Naive thymus-derived CD4-positive, alpha-beta T cell (primary cell): ENCODE results near the gene OR5B12. TPM values are rescaled to one million over a fixed set of nuclear protein-coding genes. Genes with fewer than 3 reads are reported as not detected.
"Not testable (repeated sequence)": the region's sequence is repeated elsewhere in the genome, so short reads cannot be mapped to it uniquely, and the experiment has no call there.

Experiments used
- ATAC-seq: fragments of 150-1000 bp; cut with Tn5 transposase; 2 replicates; pipeline ENCODE4 v1.10.0; 2021; ENCODE audit warnings: mild to moderate bottlenecking, moderate library complexity
- CTCF ChIA-PET: fragments of 350-600 bp; sonication (Branson Sonifier 250); formaldehyde crosslinking; loops from one replicate; lab custom pipeline; 2021; ENCODE audit warnings: antibody characterized with exemption; lab: Charles Lee
- POLR2A ChIA-PET: fragments of 350-600 bp; sonication (Branson Sonifier 250); formaldehyde crosslinking; loops from one replicate; lab custom pipeline; 2021; ENCODE audit warnings: antibody characterized with exemption, inconsistent platforms; lab: Charles Lee
- DNase-seq, 9 donors: peaks; one replicate each; pipeline versions ENCODE4 v3.0.0 to v3.0.0-alpha.2; 2020 to 2022; ENCODE audit warnings: mixed read lengths in 1 of 9
- H3K27ac ChIP-seq: one replicate; pipeline ENCODE4 v1.7.0; 2013; ENCODE audit warnings: mild to moderate bottlenecking, low read depth, low read length, moderate library complexity
- H3K27me3 ChIP-seq, 2 donors: one replicate each; pipeline ENCODE4 v1.7.0; 2013; ENCODE audit warnings: low read length in 2 of 2, mild to moderate bottlenecking in 2 of 2, moderate library complexity in 2 of 2; ENCODE audit not compliant: control insufficient read depth in 2 of 2, insufficient read depth in 2 of 2
- H3K36me3 ChIP-seq, 3 experiments: 1 replicate in 2 of 3; 2 replicates in 1 of 3; pipeline ENCODE4 v1.7.0; 2013; ENCODE audit warnings: low read length in 3 of 3, mild to moderate bottlenecking in 3 of 3, moderate library complexity in 1 of 3; ENCODE audit not compliant: insufficient read depth in 3 of 3, control insufficient read depth in 2 of 3
- H3K4me1 ChIP-seq, 2 donors: one replicate each; pipeline ENCODE4 v1.7.0; 2013; ENCODE audit warnings: low read length in 2 of 2, mild to moderate bottlenecking in 2 of 2, moderate library complexity in 1 of 2; ENCODE audit not compliant: control insufficient read depth in 2 of 2, insufficient read depth in 2 of 2
- H3K4me3 ChIP-seq: 2 replicates; pipeline ENCODE4 v1.7.0; 2013; ENCODE audit warnings: mild to moderate bottlenecking, low read length
- H3K9me3 ChIP-seq, 3 experiments: 1 replicate in 2 of 3; 2 replicates in 1 of 3; pipeline ENCODE4 v1.7.0; 2013; ENCODE audit warnings: low read length in 3 of 3; ENCODE audit not compliant: control insufficient read depth in 2 of 3
- H3K27ac Mint-ChIP-seq, 9 donors: one replicate each; pipeline ENCODE4 v1.8.0; 2020 to 2022; ENCODE audit warnings: mixed read lengths in 9 of 9, mild to moderate bottlenecking in 8 of 9, moderate library complexity in 5 of 9, inconsistent platforms in 2 of 9
- H3K27me3 Mint-ChIP-seq, 5 donors: one replicate each; pipeline ENCODE4 v1.8.0; 2021 to 2022; ENCODE audit warnings: mixed read lengths in 5 of 5, mild to moderate bottlenecking in 1 of 5
- H3K36me3 Mint-ChIP-seq, 5 donors: one replicate each; pipeline ENCODE4 v1.8.0; 2020 to 2022; ENCODE audit warnings: mixed read lengths in 5 of 5, mild to moderate bottlenecking in 3 of 5, inconsistent platforms in 1 of 5
- H3K4me1 Mint-ChIP-seq, 7 donors: one replicate each; pipeline ENCODE4 v1.8.0; 2020 to 2022; ENCODE audit warnings: mixed read lengths in 7 of 7, mild to moderate bottlenecking in 3 of 7, inconsistent platforms in 1 of 7
- H3K4me3 Mint-ChIP-seq, 10 donors: one replicate each; pipeline ENCODE4 v1.8.0; 2020 to 2022; ENCODE audit warnings: mild to moderate bottlenecking in 10 of 10, mixed read lengths in 10 of 10, moderate library complexity in 6 of 10, inconsistent platforms in 2 of 10
- H3K9me3 Mint-ChIP-seq, 11 donors: one replicate each; pipeline ENCODE4 v1.8.0; 2020 to 2022; ENCODE audit warnings: mixed read lengths in 11 of 11, mild to moderate bottlenecking in 4 of 11, inconsistent platforms in 1 of 11, moderate library complexity in 1 of 11
- intact Hi-C, 2 donors: fragments of 100-400 bp; cut with micrococcal nuclease; formaldehyde crosslinking; loops; one replicate each; pipeline ENCODE4 v1.15.1; 2023
- polyA plus RNA-seq, 2 donors: library from polyadenylated mRNA; unstranded; fragments of 300-500 nt; fragmentation: Illumina TruSeq; gene quantifications; one replicate each; pipeline ENCODE4 v1.2.3, GENCODE V29; 2021
- total RNA-seq, 6 experiments: library from RNA in 5 of 6; stranded (reverse) in 5 of 6; gene quantifications; 1 replicate in 5 of 6; 2 replicates in 1 of 6; pipeline ENCODE4 v1.2.3 and lab custom pipeline; 2021 to 2026

The OR5B12 gene
- total and polyA plus RNA-seq, 7 experiments from 2014 or later = 0.30 TPM; not detected in 6

GRCh38 chr11:58428021-58428420 lies 14.0 kb downstream of the OR5B12 start, which contains the start of gene OR5B2:
TSS of gene OR5B2 (minus strand) at chr11:58428121. CDS start at chr11:58423261, 4,860 bp downstream.
- no peak within 1 kb of the TSS for H3K27ac Mint-ChIP-seq
- DNase-seq (no peak), ATAC-seq (no peak)
- Histone ChIP-seq H3K27me3 (no peaks in the 10 kb centered on the region), H3K4me1 (no peaks in the 10 kb centered on the region), H3K27ac (no peak within 1 kb of the TSS), H3K9me3 (no peaks in the 10 kb centered on the region), H3K36me3 (no peaks in the 10 kb centered on the region), H3K4me3 (no peak within 1 kb of the TSS)
- H3K9me3 Mint-ChIP-seq = peaks cover 3 to 26% (median 10%) of the 10 kb centered on the region in 11 donors
- intact Hi-C loops = no loop called here
- H3K4me3 Mint-ChIP-seq = no peak within 1 kb of the TSS
- peaks cover 0 to 54% (median 28%) of the 10 kb centered on the region in 5 donors for H3K27me3 Mint-ChIP-seq
- H3K36me3 Mint-ChIP-seq = peaks cover 0 to 11% (median 4%) of the 10 kb centered on the region in 5 donors
- POLR2A ChIA-PET = no interaction called here
- H3K4me1 Mint-ChIP-seq = no peaks in the 10 kb centered on the region
- CTCF ChIA-PET = no interaction called here

- Mint-ChIP-seq H3K36me3 (peaks cover 0 to 11% (median 6%) of the 10 kb centered on the region in 5 donors), H3K4me1 (no peaks in the 10 kb centered on the region), H3K4me3 (no peak within 1 kb of the TSS), H3K9me3 (peaks cover 8 to 53% (median 23%) of the 10 kb centered on the region in 11 donors), H3K27me3 (peaks cover 0 to 27% (median 16%) of the 10 kb centered on the region in 5 donors), H3K27ac (no peak within 1 kb of the TSS)
- peaks cover 0 to 17% (median 0%) of the 10 kb centered on the region in 3 experiments for H3K9me3 ChIP-seq
- ATAC-seq (no peak), DNase-seq (no peak)
- ChIA-PET CTCF (no interaction called here), POLR2A (no interaction called here)
- H3K27ac ChIP-seq = no peak within 1 kb of the TSS
- no peaks in the 10 kb centered on the region for H3K27me3 ChIP-seq
- intact Hi-C loops = no loop called here
- H3K36me3 ChIP-seq = no peaks in the 10 kb centered on the region
- H3K4me3 ChIP-seq = no peak within 1 kb of the TSS
- H3K4me1 ChIP-seq = no peaks in the 10 kb centered on the region
Measured at GRCh38 chr11:58406774-58407173, 35.3 kb downstream of the OR5B12 start, which contains the start of gene OR5B3. TSS of gene OR5B3 (minus strand) at chr11:58406874. CDS start at chr11:58403409, 3,465 bp downstream.

GRCh38 chr11:58399622-58400021 lies 42.4 kb downstream of the OR5B12 start:
- H3K27ac ChIP-seq, H3K4me3 ChIP-seq, H3K27me3 ChIP-seq, H3K4me1 ChIP-seq, POLR2A ChIA-PET, ATAC-seq, H3K27ac Mint-ChIP-seq, CTCF ChIA-PET, intact Hi-C loops, H3K9me3 ChIP-seq, H3K36me3 Mint-ChIP-seq, H3K4me1 Mint-ChIP-seq, DNase-seq, H3K4me3 Mint-ChIP-seq, H3K36me3 ChIP-seq: not testable (repeated sequence)
- peaks cover 0 to 13% (median 3%) of the 10 kb centered on the region in 11 donors for H3K9me3 Mint-ChIP-seq
- H3K27me3 Mint-ChIP-seq = peaks cover 0 to 24% (median 16%) of the 10 kb centered on the region in 5 donors

GRCh38 chr11:58395581-58395980 lies 46.5 kb downstream of the OR5B12 start:
- H3K4me3 ChIP-seq = no peak overlapping the region
- H3K27me3 ChIP-seq = no peaks in the 10 kb centered on the region
- H3K9me3 ChIP-seq = no peaks in the 10 kb centered on the region
- peaks cover 0 to 16% (median 3%) of the 10 kb centered on the region in 11 donors for H3K9me3 Mint-ChIP-seq
- intact Hi-C loops = no loop called here
- H3K27me3 Mint-ChIP-seq = peaks cover 0 to 13% (median 8%) of the 10 kb centered on the region in 5 donors
- ChIA-PET POLR2A (no interaction called here), CTCF (no interaction called here)
- no peaks in the 10 kb centered on the region for H3K36me3 ChIP-seq
- H3K27ac Mint-ChIP-seq = no peak overlapping the region
- no peak overlapping the region for H3K4me3 Mint-ChIP-seq
- peaks cover 0 to 12% (median 0%) of the 10 kb centered on the region in 5 donors for H3K36me3 Mint-ChIP-seq
- H3K27ac ChIP-seq = no peak overlapping the region
- no peak for ATAC-seq
- DNase-seq = no peak
- no peaks in the 10 kb centered on the region for H3K4me1 ChIP-seq
- no peaks in the 10 kb centered on the region for H3K4me1 Mint-ChIP-seq

- Mint-ChIP-seq H3K4me3 (no peak overlapping the region), H3K36me3 (peaks cover 0 to 12% (median 0%) of the 10 kb centered on the region in 5 donors), H3K4me1 (no peaks in the 10 kb centered on the region), H3K27me3 (peaks cover 0 to 13% (median 9%) of the 10 kb centered on the region in 5 donors), H3K27ac (no peak overlapping the region), H3K9me3 (peaks cover 0 to 16% (median 3%) of the 10 kb centered on the region in 11 donors)
- Histone ChIP-seq H3K4me3 (no peak overlapping the region), H3K9me3 (no peaks in the 10 kb centered on the region), H3K4me1 (no peaks in the 10 kb centered on the region), H3K27me3 (no peaks in the 10 kb centered on the region), H3K27ac (no peak overlapping the region), H3K36me3 (no peaks in the 10 kb centered on the region)
- ATAC-seq = no peak
- POLR2A ChIA-PET = no interaction called here
- intact Hi-C loops = no loop called here
- no peak for DNase-seq
- CTCF ChIA-PET = no interaction called here
Measured at GRCh38 chr11:58394195-58394594, 47.8 kb downstream of the OR5B12 start.

- Mint-ChIP-seq H3K4me3 (no peak overlapping the region), H3K36me3 (peaks cover 0 to 12% (median 0%) of the 10 kb centered on the region in 5 donors), H3K27ac (no peak overlapping the region), H3K27me3 (peaks cover 0 to 13% (median 10%) of the 10 kb centered on the region in 5 donors), H3K4me1 (no peaks in the 10 kb centered on the region), H3K9me3 (peaks cover 0 to 16% (median 3%) of the 10 kb centered on the region in 11 donors)
- ChIA-PET CTCF (interaction anchor here (0.7 kb wide), 1 partner anchor 379 kb away, joined by 3 read pairs; no protein-coding TSS in a partner anchor), POLR2A (no interaction called here)
- H3K4me3 ChIP-seq = no peak overlapping the region
- DNase-seq = no peak
- H3K4me1 ChIP-seq = no peaks in the 10 kb centered on the region
- no peak for ATAC-seq
- intact Hi-C loops = no loop called here
- H3K27ac ChIP-seq = no peak overlapping the region
- H3K27me3 ChIP-seq = no peaks in the 10 kb centered on the region
- H3K9me3 ChIP-seq = no peaks in the 10 kb centered on the region
- H3K36me3 ChIP-seq = no peaks in the 10 kb centered on the region
Measured at GRCh38 chr11:58392746-58393145, 49.3 kb downstream of the OR5B12 start.

- Mint-ChIP-seq H3K36me3 (peaks cover 0 to 12% (median 0%) of the 10 kb centered on the region in 5 donors), H3K27me3 (peaks cover 0 to 13% (median 10%) of the 10 kb centered on the region in 5 donors), H3K4me3 (no peak overlapping the region), H3K27ac (no peak overlapping the region), H3K4me1 (no peaks in the 10 kb centered on the region), H3K9me3 (peaks cover 0 to 16% (median 3%) of the 10 kb centered on the region in 11 donors)
- Histone ChIP-seq H3K4me1 (no peaks in the 10 kb centered on the region), H3K27me3 (no peaks in the 10 kb centered on the region), H3K4me3 (no peak overlapping the region), H3K9me3 (no peaks in the 10 kb centered on the region), H3K36me3 (no peaks in the 10 kb centered on the region), H3K27ac (no peak overlapping the region)
- ChIA-PET CTCF (no interaction called here), POLR2A (interaction anchor here (0.8 kb wide), 1 partner anchor 168 kb away, joined by 3 read pairs; no protein-coding TSS in a partner anchor)
- intact Hi-C loops = no loop called here
- ATAC-seq (no peak), DNase-seq (no peak)
Measured at GRCh38 chr11:58391879-58392278, 50.2 kb downstream of the OR5B12 start.
